HepG2 (cell line): ENCODE measurements around the gene TRIM4. TPM values are rescaled to one million over a fixed set of nuclear protein-coding genes. Genes with fewer than 3 reads are reported as not detected.
A peak's percentile ranks its signal among the peaks of the same experiment; 100 is the strongest.

ENCODE experiments used
- ASH2L ChIP-seq: fragments of 300-600, 200-600 bp; sonication (generic); IDR thresholded peaks from 2 replicates; pipeline ENCODE4 v1.7.0; 2017; ENCODE audit warnings: low read depth, mild to moderate bottlenecking, moderate library complexity, mixed read lengths, low read length; ENCODE audit not compliant: insufficient read length
- CREB1 ChIP-seq, 2 experiments: fragments of 450-650 bp in 1 of 2; IDR thresholded peaks; 2 replicates each; pipeline ENCODE4 v1.6.1; 2016 to 2017; ENCODE audit warnings: control low read depth in 1 of 2, mild to moderate bottlenecking in 1 of 2, missing compliant biosample characterization in 1 of 2, missing genetic modification characterization in 1 of 2
- HNF4G ChIP-seq, 2 experiments: sonication (generic) in 1 of 2; formaldehyde crosslinking in 1 of 2; IDR thresholded peaks; 2 replicates each; pipeline versions ENCODE4 v1.4.0 to v1.6.1; 2011 to 2020; ENCODE audit warnings: borderline replicate concordance in 2 of 2, low read depth in 2 of 2, mild to moderate bottlenecking in 2 of 2, low read length in 1 of 2, missing genetic modification reagents in 1 of 2, moderate library complexity in 1 of 2
- MIER3 ChIP-seq: IDR thresholded peaks from 2 replicates; pipeline ENCODE4 v1.6.1; 2016; ENCODE audit warnings: missing compliant biosample characterization, borderline replicate concordance
- TRIM24 ChIP-seq: sonication (generic); formaldehyde crosslinking; IDR thresholded peaks from 2 replicates; pipeline ENCODE4 v1.8.0; 2022; ENCODE audit warnings: mild to moderate bottlenecking, missing genetic modification reagents
- ZNF773 ChIP-seq: sonication (generic); formaldehyde crosslinking; IDR thresholded peaks from 2 replicates; pipeline ENCODE4 v1.4.0; 2020; ENCODE audit warnings: missing genetic modification reagents, borderline replicate concordance
- ZNF777 ChIP-seq: sonication (generic); formaldehyde crosslinking; IDR thresholded peaks from 2 replicates; pipeline ENCODE4 v1.4.0; 2020; ENCODE audit warnings: missing genetic modification reagents
- ZNF891 ChIP-seq: sonication (generic); formaldehyde crosslinking; IDR thresholded peaks from 2 replicates; pipeline ENCODE4 v1.5.0; 2020; ENCODE audit warnings: mild to moderate bottlenecking, missing genetic modification reagents
- ZSCAN31 ChIP-seq: sonication (generic); formaldehyde crosslinking; IDR thresholded peaks from 2 replicates; pipeline ENCODE4 v1.5.0; 2020; ENCODE audit warnings: low read depth, mild to moderate bottlenecking, missing genetic modification reagents
- polyA plus RNA-seq, 8 experiments: library from polyadenylated mRNA; depleted of rRNA in 3 of 8; stranded (reverse) in 7 of 8; unstranded in 1 of 8; fragments of >200 nt; fragmentation: Illumina TruSeq in 4 of 8; extraction: Trizol in 4 of 8; gene quantifications; 2 replicates each; pipeline versions ENCODE4 v1.2.1 to v1.2.3, GENCODE V29; 2011 to 2016; ENCODE audit warnings: low read depth in 4 of 8, missing spikeins in 1 of 8, mixed read lengths in 1 of 8; ENCODE audit not compliant: insufficient read depth in 1 of 8
- total RNA-seq, 5 experiments: library from RNA; depleted of rRNA; stranded (reverse); fragments of >200 nt; fragmentation: Illumina TruSeq; extraction: Trizol; gene quantifications; 2 replicates each; pipeline ENCODE4 v1.2.3, GENCODE V29; 2016; ENCODE audit warnings: low read depth in 1 of 5
- TF ChIP-seq, protein P1 (sequence below): sonication (generic); formaldehyde crosslinking; IDR thresholded peaks from 2 replicates; pipeline ENCODE4; 2020; ENCODE audit warnings: missing genetic modification reagents, mild to moderate bottlenecking, borderline replicate concordance
- TF ChIP-seq, protein P2 (sequence below): IDR thresholded peaks from 2 replicates; pipeline ENCODE4 v1.6.1; 2016
- TF ChIP-seq, protein P3 (sequence below): IDR thresholded peaks from 2 replicates; pipeline ENCODE4 v1.6.1; 2016; ENCODE audit warnings: low read depth, missing genetic modification reagents, missing compliant biosample characterization
- TF ChIP-seq, protein P4 (sequence below): IDR thresholded peaks from 2 replicates; pipeline ENCODE4 v1.6.1; 2016; ENCODE audit warnings: low read depth, control low read depth
- TF ChIP-seq, protein P5 (sequence below): IDR thresholded peaks from 2 replicates; pipeline ENCODE4 v1.6.1; 2016; ENCODE audit warnings: low read depth, borderline replicate concordance

Gene TRIM4
- total and polyA plus RNA-seq, 2 of the 13 experiments (the other 11 are each of a cell fraction or from before 2014, with no cell fraction given): 17.6 to 21.7 TPM

DNA sequence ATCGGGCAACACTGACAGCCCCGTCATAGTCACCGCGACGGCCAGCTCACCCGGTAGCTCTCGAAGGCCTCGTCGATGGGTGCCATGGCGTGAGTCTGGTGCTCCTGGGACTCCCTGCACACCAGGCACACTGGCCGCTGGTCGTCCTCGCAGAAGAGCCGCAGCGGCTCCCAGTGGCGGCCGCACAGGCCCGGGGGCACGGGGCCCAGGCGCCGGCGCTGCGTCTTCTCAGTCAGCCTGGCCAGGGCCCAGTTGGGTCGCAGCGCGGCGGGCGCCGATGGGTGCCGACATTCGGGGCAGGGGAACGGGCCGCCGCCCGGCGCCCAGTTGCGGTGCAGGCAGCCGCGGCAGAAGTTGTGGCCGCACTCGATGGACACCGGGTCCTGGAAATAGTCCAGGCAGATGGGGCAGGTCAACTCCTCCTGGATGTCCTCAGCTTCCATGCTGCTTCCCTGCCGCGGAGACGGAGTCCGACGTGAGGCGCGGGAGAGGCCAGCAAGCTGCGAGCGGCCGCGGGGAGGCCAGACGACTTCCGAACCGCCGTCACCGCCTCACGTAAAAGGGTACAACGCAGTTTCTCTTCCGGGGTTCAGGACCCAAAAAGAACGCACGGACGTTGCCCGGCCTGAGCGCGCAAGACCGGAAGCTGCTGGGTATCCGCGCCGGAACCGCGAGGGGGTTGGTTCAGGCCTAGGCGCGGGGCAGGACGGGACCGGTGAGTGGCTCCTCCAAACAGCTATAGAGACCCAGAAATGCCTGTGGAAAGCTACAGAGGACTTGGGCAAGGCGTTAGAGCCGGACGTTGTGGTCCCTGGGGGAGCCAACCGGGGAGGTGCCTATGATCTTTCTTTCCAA is at the start of gene TRIM4 (continued):
- peak; percentile 88 for TF ChIP-seq ASH2L
- TF ChIP-seq, protein P1, sequence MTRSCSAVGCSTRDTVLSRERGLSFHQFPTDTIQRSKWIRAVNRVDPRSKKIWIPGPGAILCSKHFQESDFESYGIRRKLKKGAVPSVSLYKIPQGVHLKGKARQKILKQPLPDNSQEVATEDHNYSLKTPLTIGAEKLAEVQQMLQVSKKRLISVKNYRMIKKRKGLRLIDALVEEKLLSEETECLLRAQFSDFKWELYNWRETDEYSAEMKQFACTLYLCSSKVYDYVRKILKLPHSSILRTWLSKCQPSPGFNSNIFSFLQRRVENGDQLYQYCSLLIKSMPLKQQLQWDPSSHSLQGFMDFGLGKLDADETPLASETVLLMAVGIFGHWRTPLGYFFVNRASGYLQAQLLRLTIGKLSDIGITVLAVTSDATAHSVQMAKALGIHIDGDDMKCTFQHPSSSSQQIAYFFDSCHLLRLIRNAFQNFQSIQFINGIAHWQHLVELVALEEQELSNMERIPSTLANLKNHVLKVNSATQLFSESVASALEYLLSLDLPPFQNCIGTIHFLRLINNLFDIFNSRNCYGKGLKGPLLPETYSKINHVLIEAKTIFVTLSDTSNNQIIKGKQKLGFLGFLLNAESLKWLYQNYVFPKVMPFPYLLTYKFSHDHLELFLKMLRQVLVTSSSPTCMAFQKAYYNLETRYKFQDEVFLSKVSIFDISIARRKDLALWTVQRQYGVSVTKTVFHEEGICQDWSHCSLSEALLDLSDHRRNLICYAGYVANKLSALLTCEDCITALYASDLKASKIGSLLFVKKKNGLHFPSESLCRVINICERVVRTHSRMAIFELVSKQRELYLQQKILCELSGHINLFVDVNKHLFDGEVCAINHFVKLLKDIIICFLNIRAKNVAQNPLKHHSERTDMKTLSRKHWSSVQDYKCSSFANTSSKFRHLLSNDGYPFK (CRISPR knock-in tag): no peak; the same call in 1 of the 2 replicates
- peak; percentile 32; the same call in 1 of the 2 replicates for TF ChIP-seq HNF4G (IDR thresholded peaks at IDR 0.05; ENCODE audit: borderline replicate concordance, low read depth, low read length)
- no peak for TF ChIP-seq HNF4G (CRISPR knock-in tag; IDR thresholded peaks at IDR 0.05; ENCODE audit: borderline replicate concordance, low read depth)
- TF ChIP-seq ZSCAN31: peak; percentile 81
- TF ChIP-seq, protein P2, sequence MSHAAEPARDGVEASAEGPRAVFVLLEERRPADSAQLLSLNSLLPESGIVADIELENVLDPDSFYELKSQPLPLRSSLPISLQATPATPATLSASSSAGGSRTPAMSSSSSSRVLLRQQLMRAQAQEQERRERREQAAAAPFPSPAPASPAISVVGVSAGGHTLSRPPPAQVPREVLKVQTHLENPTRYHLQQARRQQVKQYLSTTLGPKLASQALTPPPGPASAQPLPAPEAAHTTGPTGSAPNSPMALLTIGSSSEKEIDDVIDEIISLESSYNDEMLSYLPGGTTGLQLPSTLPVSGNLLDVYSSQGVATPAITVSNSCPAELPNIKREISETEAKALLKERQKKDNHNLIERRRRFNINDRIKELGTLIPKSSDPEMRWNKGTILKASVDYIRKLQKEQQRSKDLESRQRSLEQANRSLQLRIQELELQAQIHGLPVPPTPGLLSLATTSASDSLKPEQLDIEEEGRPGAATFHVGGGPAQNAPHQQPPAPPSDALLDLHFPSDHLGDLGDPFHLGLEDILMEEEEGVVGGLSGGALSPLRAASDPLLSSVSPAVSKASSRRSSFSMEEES (CRISPR knock-in tag): 0 out of 2 replicates have a peak, but pooled peaks have one; percentile 44
- TF ChIP-seq CREB1 (IDR thresholded peaks at IDR 0.05): no peak; the same call in 1 of the 2 replicates
- no peak; the same call in 1 of the 2 replicates for TF ChIP-seq CREB1 (CRISPR knock-in tag; IDR thresholded peaks at IDR 0.05)
- TF ChIP-seq ZNF773: 0 out of 2 replicates have a peak, but pooled peaks have one; percentile 15
- peak; percentile 42; the same call in 1 of the 2 replicates for TF ChIP-seq MIER3 (CRISPR knock-in tag)
- TF ChIP-seq, protein P3, sequence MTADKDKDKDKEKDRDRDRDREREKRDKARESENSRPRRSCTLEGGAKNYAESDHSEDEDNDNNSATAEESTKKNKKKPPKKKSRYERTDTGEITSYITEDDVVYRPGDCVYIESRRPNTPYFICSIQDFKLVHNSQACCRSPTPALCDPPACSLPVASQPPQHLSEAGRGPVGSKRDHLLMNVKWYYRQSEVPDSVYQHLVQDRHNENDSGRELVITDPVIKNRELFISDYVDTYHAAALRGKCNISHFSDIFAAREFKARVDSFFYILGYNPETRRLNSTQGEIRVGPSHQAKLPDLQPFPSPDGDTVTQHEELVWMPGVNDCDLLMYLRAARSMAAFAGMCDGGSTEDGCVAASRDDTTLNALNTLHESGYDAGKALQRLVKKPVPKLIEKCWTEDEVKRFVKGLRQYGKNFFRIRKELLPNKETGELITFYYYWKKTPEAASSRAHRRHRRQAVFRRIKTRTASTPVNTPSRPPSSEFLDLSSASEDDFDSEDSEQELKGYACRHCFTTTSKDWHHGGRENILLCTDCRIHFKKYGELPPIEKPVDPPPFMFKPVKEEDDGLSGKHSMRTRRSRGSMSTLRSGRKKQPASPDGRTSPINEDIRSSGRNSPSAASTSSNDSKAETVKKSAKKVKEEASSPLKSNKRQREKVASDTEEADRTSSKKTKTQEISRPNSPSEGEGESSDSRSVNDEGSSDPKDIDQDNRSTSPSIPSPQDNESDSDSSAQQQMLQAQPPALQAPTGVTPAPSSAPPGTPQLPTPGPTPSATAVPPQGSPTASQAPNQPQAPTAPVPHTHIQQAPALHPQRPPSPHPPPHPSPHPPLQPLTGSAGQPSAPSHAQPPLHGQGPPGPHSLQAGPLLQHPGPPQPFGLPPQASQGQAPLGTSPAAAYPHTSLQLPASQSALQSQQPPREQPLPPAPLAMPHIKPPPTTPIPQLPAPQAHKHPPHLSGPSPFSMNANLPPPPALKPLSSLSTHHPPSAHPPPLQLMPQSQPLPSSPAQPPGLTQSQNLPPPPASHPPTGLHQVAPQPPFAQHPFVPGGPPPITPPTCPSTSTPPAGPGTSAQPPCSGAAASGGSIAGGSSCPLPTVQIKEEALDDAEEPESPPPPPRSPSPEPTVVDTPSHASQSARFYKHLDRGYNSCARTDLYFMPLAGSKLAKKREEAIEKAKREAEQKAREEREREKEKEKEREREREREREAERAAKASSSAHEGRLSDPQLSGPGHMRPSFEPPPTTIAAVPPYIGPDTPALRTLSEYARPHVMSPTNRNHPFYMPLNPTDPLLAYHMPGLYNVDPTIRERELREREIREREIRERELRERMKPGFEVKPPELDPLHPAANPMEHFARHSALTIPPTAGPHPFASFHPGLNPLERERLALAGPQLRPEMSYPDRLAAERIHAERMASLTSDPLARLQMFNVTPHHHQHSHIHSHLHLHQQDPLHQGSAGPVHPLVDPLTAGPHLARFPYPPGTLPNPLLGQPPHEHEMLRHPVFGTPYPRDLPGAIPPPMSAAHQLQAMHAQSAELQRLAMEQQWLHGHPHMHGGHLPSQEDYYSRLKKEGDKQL: peak; percentile 21; the same call in 1 of the 2 replicates
- no peak for TF ChIP-seq TRIM24 (CRISPR knock-in tag)
- TF ChIP-seq ZNF777 (CRISPR knock-in tag): peak; percentile 92
- TF ChIP-seq, protein P4, sequence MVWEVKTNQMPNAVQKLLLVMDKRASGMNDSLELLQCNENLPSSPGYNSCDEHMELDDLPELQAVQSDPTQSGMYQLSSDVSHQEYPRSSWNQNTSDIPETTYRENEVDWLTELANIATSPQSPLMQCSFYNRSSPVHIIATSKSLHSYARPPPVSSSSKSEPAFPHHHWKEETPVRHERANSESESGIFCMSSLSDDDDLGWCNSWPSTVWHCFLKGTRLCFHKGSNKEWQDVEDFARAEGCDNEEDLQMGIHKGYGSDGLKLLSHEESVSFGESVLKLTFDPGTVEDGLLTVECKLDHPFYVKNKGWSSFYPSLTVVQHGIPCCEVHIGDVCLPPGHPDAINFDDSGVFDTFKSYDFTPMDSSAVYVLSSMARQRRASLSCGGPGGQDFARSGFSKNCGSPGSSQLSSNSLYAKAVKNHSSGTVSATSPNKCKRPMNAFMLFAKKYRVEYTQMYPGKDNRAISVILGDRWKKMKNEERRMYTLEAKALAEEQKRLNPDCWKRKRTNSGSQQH (CRISPR knock-in tag): 0 out of 2 replicates have a peak, but pooled peaks have one; percentile 34
- TF ChIP-seq, protein P5, sequence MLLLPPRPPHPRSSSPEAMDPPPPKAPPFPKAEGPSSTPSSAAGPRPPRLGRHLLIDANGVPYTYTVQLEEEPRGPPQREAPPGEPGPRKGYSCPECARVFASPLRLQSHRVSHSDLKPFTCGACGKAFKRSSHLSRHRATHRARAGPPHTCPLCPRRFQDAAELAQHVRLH (CRISPR knock-in tag): peak; percentile 74; the same call in 1 of the 2 replicates
- peak; percentile 49 for TF ChIP-seq ZNF891
